ENCODE results near the gene KCNQ2.

KCNQ2 gene

GRCh38 chr20:63466861-63467260 lies 5.6 kb downstream of the KCNQ2 start (continued):
- no peak for TF ChIP-seq TSHZ2 (CRISPR knock-in tag; IDR thresholded peaks at IDR 0.05)
- TF ChIP-seq CREB5 (CRISPR knock-in tag; IDR thresholded peaks at IDR 0.05; ENCODE audit: low read depth) = no peak

GRCh38 chr20:63466250-63466825 lies 6.1 kb downstream of the KCNQ2 start:
- TF ChIP-seq CSDC2 (CRISPR knock-in tag; IDR thresholded peaks at IDR 0.05) (no peak), POU6F1 (CRISPR knock-in tag; IDR thresholded peaks at IDR 0.05; ENCODE audit: borderline replicate concordance, low read depth) (no peak), ZNF70 (CRISPR knock-in tag; IDR thresholded peaks at IDR 0.05) (no peak), ZNF8 (CRISPR knock-in tag; IDR thresholded peaks at IDR 0.05) (no peak), TOX (CRISPR knock-in tag; IDR thresholded peaks at IDR 0.05; ENCODE audit: borderline replicate concordance) (no peak), CREB5 (CRISPR knock-in tag; IDR thresholded peaks at IDR 0.05; ENCODE audit: low read depth) (no peak), ZC3H10 (CRISPR knock-in tag; IDR thresholded peaks at IDR 0.05) (no peak), GLIS3 (CRISPR knock-in tag; IDR thresholded peaks at IDR 0.05) (no peak), ZFP30 (CRISPR knock-in tag; IDR thresholded peaks at IDR 0.05) (no peak), ESRRG (CRISPR knock-in tag; IDR thresholded peaks at IDR 0.05) (no peak), BACH2 (CRISPR knock-in tag; IDR thresholded peaks at IDR 0.05; ENCODE audit: borderline replicate concordance) (no peak), ISL1 (CRISPR knock-in tag; IDR thresholded peaks at IDR 0.05) (no peak), ZFP3 (CRISPR knock-in tag; IDR thresholded peaks at IDR 0.05) (no peak), PPARA (CRISPR knock-in tag; IDR thresholded peaks at IDR 0.05; ENCODE audit: borderline replicate concordance) (no peak), ZNF565 (CRISPR knock-in tag; conservative IDR thresholded peaks at IDR 0.05; ENCODE audit: low read depth) (no peak), RARB (CRISPR knock-in tag; IDR thresholded peaks at IDR 0.05) (no peak), CSRNP3 (CRISPR knock-in tag; IDR thresholded peaks at IDR 0.05) (no peak)
- ATAC-seq = no peak

- TF ChIP-seq CREB5 (CRISPR knock-in tag; IDR thresholded peaks at IDR 0.05; ENCODE audit: low read depth) = no peak
- no peak for TF ChIP-seq ZNF70 (CRISPR knock-in tag; IDR thresholded peaks at IDR 0.05)
- no peak for TF ChIP-seq CSDC2 (CRISPR knock-in tag; IDR thresholded peaks at IDR 0.05)
- no peak for TF ChIP-seq OSR1 (CRISPR knock-in tag; IDR thresholded peaks at IDR 0.05)
- TF ChIP-seq TOX (CRISPR knock-in tag; IDR thresholded peaks at IDR 0.05; ENCODE audit: borderline replicate concordance) = no peak
- no peak for TF ChIP-seq SNAI2 (CRISPR knock-in tag; IDR thresholded peaks at IDR 0.05)
- no peak for TF ChIP-seq TCF4 (CRISPR knock-in tag; IDR thresholded peaks at IDR 0.05; ENCODE audit: borderline replicate concordance)
- TF ChIP-seq ZFP3 (CRISPR knock-in tag; IDR thresholded peaks at IDR 0.05) = no peak
- no peak for ATAC-seq
These were observed 6.8 kb downstream of the KCNQ2 start for GRCh38 chr20:63465380-63466249.

Measured in SK-N-SH treated with all-trans-retinoic acid at 6 μM for 48 hours (cell line).